Measurements from ENCODE around the gene SLC7A9. TPM values are rescaled to one million over a fixed set of nuclear protein-coding genes. Genes with fewer than 3 reads are reported as not detected.
"Not testable (repeated sequence)": the region's sequence is repeated elsewhere in the genome, so short reads cannot be mapped to it uniquely, and the experiment has no call there.

Gene SLC7A9
- total and polyA plus RNA-seq, 2 donors (not counting 3 experiments of a cell fraction or from before 2014, with no cell fraction given) = 0.06 TPM; not detected in 1

DNA sequence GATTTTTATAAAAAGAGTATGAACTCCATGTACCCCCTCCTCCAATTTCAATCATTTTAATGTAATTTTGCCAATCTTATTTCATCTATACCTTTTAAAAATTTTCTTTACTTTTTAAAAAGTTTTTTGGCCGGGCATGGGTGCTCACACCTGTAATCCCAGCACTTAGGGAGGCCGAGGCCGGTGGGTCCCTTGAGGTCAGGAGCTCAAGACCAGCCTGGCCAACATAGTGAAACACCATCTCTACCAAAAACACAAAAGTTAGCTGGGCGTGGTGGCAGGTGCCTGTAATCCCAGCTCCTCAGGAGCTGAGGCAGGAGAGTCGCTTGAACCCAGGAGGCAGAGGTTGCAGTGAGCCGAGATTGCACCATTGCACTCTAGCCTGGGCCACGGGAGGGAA is 36.2 kb downstream of the SLC7A9 start:
- H3K36me3 ChIP-seq (ENCODE audit: control insufficient read depth in 2 of 2, extremely low read depth in 1 of 2, insufficient read depth in 2 of 2, low read length in 2 of 2); H3K9me3 ChIP-seq (replicated peaks; ENCODE audit: control insufficient read depth, insufficient read depth, low read length); H3K4me2 ChIP-seq (ENCODE audit: insufficient read depth, low read length); POLR2A ChIA-PET; H3K9ac ChIP-seq (replicated peaks; ENCODE audit: extremely low read depth, insufficient read depth, low read length); FAIRE-seq; BruUV-seq (replicated peaks); H3K4me3 ChIP-seq (replicated peaks in 1 of 3; ENCODE audit: insufficient read depth in 1 of 3, low read depth in 1 of 3, low read length in 3 of 3); H4K20me1 ChIP-seq (replicated peaks; ENCODE audit: control insufficient read depth, extremely low read depth, insufficient read depth, low read length); dilution Hi-C loops (cut with MboI; ENCODE audit: extremely low pct_ligation_motif_present, low sequenced_read_pairs); H3K4me1 ChIP-seq (ENCODE audit: control insufficient read depth, extremely low read depth, insufficient read depth, low read length); DNase-seq (ENCODE audit: low read depth, low spot score); H3K79me2 ChIP-seq (ENCODE audit: control insufficient read depth, insufficient read depth, low read length); H2AFZ ChIP-seq (ENCODE audit: low read depth, low read length); H3K27me3 ChIP-seq (ENCODE audit: control insufficient read depth in 2 of 2, insufficient read depth in 2 of 2, low read length in 2 of 2); intact Hi-C loops (cut with micrococcal nuclease); H3K9me1 ChIP-seq (replicated peaks; ENCODE audit: control insufficient read depth, extremely low read depth, insufficient read depth, low read length); H3K27ac ChIP-seq (ENCODE audit: insufficient read depth, low read depth, low read length); CTCF ChIA-PET: not testable (repeated sequence)

DNA sequence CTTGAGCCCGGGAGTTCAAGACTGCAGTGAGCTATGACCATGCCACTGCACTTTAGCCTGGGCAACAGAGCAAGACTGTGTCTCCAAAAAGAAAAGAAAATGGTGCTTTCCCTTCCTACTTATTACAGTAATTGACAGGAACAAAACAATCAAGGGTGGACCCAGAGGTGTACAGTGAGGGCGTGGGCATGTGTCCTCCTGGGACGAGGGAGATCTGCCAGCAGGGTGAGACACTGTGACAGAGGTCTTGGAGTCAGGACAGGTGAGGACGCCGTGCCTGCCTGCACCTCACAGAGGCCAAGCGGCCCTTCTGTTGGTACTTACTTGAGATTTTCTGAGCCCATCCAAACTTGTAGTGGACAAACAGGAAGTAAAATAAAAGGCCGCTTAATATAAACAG is 36.7 kb downstream of the SLC7A9 start:
- H3K9ac ChIP-seq (replicated peaks; ENCODE audit: extremely low read depth, insufficient read depth, low read length); H3K4me2 ChIP-seq (ENCODE audit: insufficient read depth, low read length); H3K79me2 ChIP-seq (ENCODE audit: control insufficient read depth, insufficient read depth, low read length); DNase-seq (ENCODE audit: low read depth, low spot score); dilution Hi-C loops (cut with MboI; ENCODE audit: extremely low pct_ligation_motif_present, low sequenced_read_pairs); H4K20me1 ChIP-seq (replicated peaks; ENCODE audit: control insufficient read depth, extremely low read depth, insufficient read depth, low read length); BruUV-seq (replicated peaks); CTCF ChIA-PET; H3K27me3 ChIP-seq (ENCODE audit: control insufficient read depth in 2 of 2, insufficient read depth in 2 of 2, low read length in 2 of 2); FAIRE-seq; H3K9me1 ChIP-seq (replicated peaks; ENCODE audit: control insufficient read depth, extremely low read depth, insufficient read depth, low read length); H3K36me3 ChIP-seq (ENCODE audit: control insufficient read depth in 2 of 2, extremely low read depth in 1 of 2, insufficient read depth in 2 of 2, low read length in 2 of 2); POLR2A ChIA-PET; H3K9me3 ChIP-seq (replicated peaks; ENCODE audit: control insufficient read depth, insufficient read depth, low read length); H3K4me3 ChIP-seq (replicated peaks in 1 of 3; ENCODE audit: insufficient read depth in 1 of 3, low read depth in 1 of 3, low read length in 3 of 3); H3K27ac ChIP-seq (ENCODE audit: insufficient read depth, low read depth, low read length); H3K4me1 ChIP-seq (ENCODE audit: control insufficient read depth, extremely low read depth, insufficient read depth, low read length); H2AFZ ChIP-seq (ENCODE audit: low read depth, low read length); intact Hi-C loops (cut with micrococcal nuclease): not testable (repeated sequence)

DNA sequence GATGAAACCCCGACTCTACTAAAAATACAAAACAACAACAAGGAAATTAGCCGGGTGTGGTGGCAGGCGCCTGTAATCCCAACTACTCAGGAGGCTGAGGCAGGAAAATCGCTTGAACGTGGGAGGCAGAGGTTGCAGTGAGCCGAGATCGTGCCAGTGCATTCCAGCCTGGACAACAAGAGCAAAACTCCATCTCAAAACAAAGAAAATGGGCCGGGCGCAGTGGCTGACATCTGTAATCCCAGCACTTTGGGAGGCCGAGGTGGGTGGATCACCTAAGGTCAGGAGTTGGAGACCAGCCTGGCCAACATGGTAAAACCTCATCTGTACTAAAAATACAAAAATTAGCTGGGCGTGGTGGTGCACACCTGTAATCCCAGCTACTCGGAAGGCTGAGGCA is 37.5 kb downstream of the SLC7A9 start:
- POLR2A ChIA-PET; H3K36me3 ChIP-seq (ENCODE audit: control insufficient read depth in 2 of 2, extremely low read depth in 1 of 2, insufficient read depth in 2 of 2, low read length in 2 of 2); H2AFZ ChIP-seq (ENCODE audit: low read depth, low read length); FAIRE-seq; H3K4me1 ChIP-seq (ENCODE audit: control insufficient read depth, extremely low read depth, insufficient read depth, low read length); CTCF ChIA-PET; dilution Hi-C loops (cut with MboI; ENCODE audit: extremely low pct_ligation_motif_present, low sequenced_read_pairs); H3K79me2 ChIP-seq (ENCODE audit: control insufficient read depth, insufficient read depth, low read length); H3K9me1 ChIP-seq (replicated peaks; ENCODE audit: control insufficient read depth, extremely low read depth, insufficient read depth, low read length); H3K9ac ChIP-seq (replicated peaks; ENCODE audit: extremely low read depth, insufficient read depth, low read length); BruUV-seq (replicated peaks); H3K4me2 ChIP-seq (ENCODE audit: insufficient read depth, low read length); H4K20me1 ChIP-seq (replicated peaks; ENCODE audit: control insufficient read depth, extremely low read depth, insufficient read depth, low read length); DNase-seq (ENCODE audit: low read depth, low spot score); H3K27me3 ChIP-seq (ENCODE audit: control insufficient read depth in 2 of 2, insufficient read depth in 2 of 2, low read length in 2 of 2); intact Hi-C loops (cut with micrococcal nuclease); H3K4me3 ChIP-seq (replicated peaks in 1 of 3; ENCODE audit: insufficient read depth in 1 of 3, low read depth in 1 of 3, low read length in 3 of 3); H3K27ac ChIP-seq (ENCODE audit: insufficient read depth, low read depth, low read length); H3K9me3 ChIP-seq (replicated peaks; ENCODE audit: control insufficient read depth, insufficient read depth, low read length): not testable (repeated sequence)
